CD14-positive monocyte (primary cell): ENCODE data around the gene MDP1. TPM values are rescaled to one million over a fixed set of nuclear protein-coding genes. Genes with fewer than 3 reads are reported as not detected.

Source experiments
- DNase-seq, 3 donors: peaks; one replicate each; pipeline ENCODE4 v3.0.0-alpha.2; 2011 to 2022
- H2AFZ ChIP-seq: 2 replicates; pipeline ENCODE4 v1.6.0; 2012; ENCODE audit warnings: mild to moderate bottlenecking, low read depth, low read length, inconsistent platforms; ENCODE audit not compliant: insufficient read depth, poor library complexity, severe bottlenecking
- H3K27ac ChIP-seq, 2 donors: 1 replicate in 1 of 2; 2 replicates in 1 of 2; pipeline ENCODE4 v1.5.1; 2012 to 2013; ENCODE audit warnings: low read length in 2 of 2, control low read depth in 1 of 2, inconsistent platforms in 1 of 2, low read depth in 1 of 2, mild to moderate bottlenecking in 1 of 2
- H3K27me3 ChIP-seq, 2 donors: one replicate each; pipeline versions ENCODE4 v1.6.0 to v1.6.1; 2011 to 2013; ENCODE audit warnings: low read length in 2 of 2; ENCODE audit not compliant: control insufficient read depth in 2 of 2, insufficient read depth in 2 of 2
- H3K36me3 ChIP-seq, 2 donors: replicated peaks in 1 of 2; 1 replicate in 1 of 2; 2 replicates in 1 of 2; pipeline versions ENCODE4 v1.5.1 to v1.6.1; 2012 to 2013; ENCODE audit warnings: low read length in 2 of 2, control low read depth in 1 of 2, inconsistent platforms in 1 of 2, mild to moderate bottlenecking in 1 of 2; ENCODE audit not compliant: insufficient read depth in 2 of 2, control insufficient read depth in 1 of 2
- H3K4me1 ChIP-seq, 2 donors: 1 replicate in 1 of 2; 2 replicates in 1 of 2; pipeline versions ENCODE4 v1.5.1 to v1.6.1; 2012 to 2013; ENCODE audit warnings: low read length in 2 of 2, control low read depth in 1 of 2, inconsistent platforms in 1 of 2, mild to moderate bottlenecking in 1 of 2, moderate library complexity in 1 of 2; ENCODE audit not compliant: insufficient read depth in 2 of 2, control insufficient read depth in 1 of 2
- H3K4me2 ChIP-seq: replicated peaks from 2 replicates; pipeline ENCODE3; 2012; ENCODE audit warnings: low read length, moderate library complexity, mild to moderate bottlenecking; ENCODE audit not compliant: poor library complexity, severe bottlenecking; ENCODE audit errors: extremely low read depth
- H3K4me3 ChIP-seq, 3 experiments: fragments of 200-600 bp in 1 of 3; sonication (generic) in 1 of 3; replicated peaks in 1 of 3; 1 replicate in 2 of 3; 2 replicates in 1 of 3; pipeline ENCODE4 v1.5.1; 2011 to 2013; ENCODE audit warnings: low read length in 3 of 3, mild to moderate bottlenecking in 3 of 3, control low read depth in 2 of 3, low read depth in 2 of 3, inconsistent platforms in 1 of 3, moderate library complexity in 1 of 3
- H3K79me2 ChIP-seq: 2 replicates; pipeline ENCODE4 v1.6.0; 2012; ENCODE audit warnings: mild to moderate bottlenecking, control low read depth, inconsistent platforms, low read length, moderate library complexity; ENCODE audit not compliant: insufficient read depth
- H3K9ac ChIP-seq: 2 replicates; pipeline ENCODE4 v1.6.0; 2017; ENCODE audit warnings: low read length, mild to moderate bottlenecking; ENCODE audit not compliant: insufficient read depth, poor library complexity, severe bottlenecking
- H3K9me3 ChIP-seq, 2 donors: replicated peaks in 1 of 2; 1 replicate in 1 of 2; 2 replicates in 1 of 2; pipeline versions ENCODE4 v1.5.1 to v1.6.1; 2012 to 2013; ENCODE audit warnings: low read length in 2 of 2, control low read depth in 1 of 2; ENCODE audit not compliant: control insufficient read depth in 1 of 2, insufficient read depth in 1 of 2
- H4K20me1 ChIP-seq: 2 replicates; pipeline ENCODE4 v1.6.0; 2012; ENCODE audit warnings: mild to moderate bottlenecking, low read length, control low read depth, moderate library complexity; ENCODE audit not compliant: insufficient read depth
- H3K27ac Mint-ChIP-seq, 7 donors: one replicate each; pipeline ENCODE4 v1.8.0; 2020; ENCODE audit warnings: mild to moderate bottlenecking in 7 of 7, mixed read lengths in 7 of 7, moderate library complexity in 6 of 7, inconsistent platforms in 2 of 7
- H3K27me3 Mint-ChIP-seq, 3 donors: one replicate each; pipeline ENCODE4 v1.8.0; 2021 to 2022; ENCODE audit warnings: low read depth in 3 of 3, mild to moderate bottlenecking in 3 of 3, mixed read lengths in 3 of 3, moderate library complexity in 3 of 3, inconsistent platforms in 1 of 3
- H3K36me3 Mint-ChIP-seq, 2 donors: one replicate each; pipeline ENCODE4 v1.8.0; 2020; ENCODE audit warnings: mixed read lengths in 2 of 2, inconsistent platforms in 1 of 2, mild to moderate bottlenecking in 1 of 2
- H3K4me1 Mint-ChIP-seq: one replicate; pipeline ENCODE4 v1.8.0; 2020; ENCODE audit warnings: mild to moderate bottlenecking, mixed read lengths
- H3K4me3 Mint-ChIP-seq, 2 donors: one replicate each; pipeline ENCODE4 v1.8.0; 2020; ENCODE audit warnings: mild to moderate bottlenecking in 2 of 2, mixed read lengths in 2 of 2, moderate library complexity in 1 of 2
- H3K9me3 Mint-ChIP-seq, 7 donors: one replicate each; pipeline ENCODE4 v1.8.0; 2020 to 2022; ENCODE audit warnings: mixed read lengths in 7 of 7, mild to moderate bottlenecking in 6 of 7, moderate library complexity in 6 of 7, inconsistent platforms in 2 of 7
- WGBS: methylation state at CpG from one replicate; pipeline ENCODE4 v1.1.5; 2013; ENCODE audit warnings: missing lambda C conversion rate; ENCODE audit not compliant: insufficient coverage; 5-methylcytosine and 5-hydroxymethylcytosine counted together
- intact Hi-C, 2 donors: fragments of 100-400 bp; cut with micrococcal nuclease; formaldehyde crosslinking; loops; one replicate each; pipeline versions ENCODE4 v1.15.0 to v1.15.1; 2023
- polyA plus RNA-seq, 3 donors: library from polyadenylated mRNA; depleted of rRNA in 1 of 3; unstranded in 2 of 3; stranded (reverse) in 1 of 3; fragments of 300-500 nt in 2 of 3; fragments of >200 nt in 1 of 3; fragmentation: Illumina TruSeq in 2 of 3; gene quantifications; 1 replicate in 2 of 3; 2 replicates in 1 of 3; pipeline ENCODE4 v1.2.3, GENCODE V29; 2012 to 2021
- TF ChIP-seq, protein P1 (sequence below): fragments of 200-600 bp; IDR thresholded peaks from one replicate; pipeline ENCODE4 v1.8.0; 2022; ENCODE audit warnings: antibody characterized with exemption, mild to moderate bottlenecking

The MDP1 gene
- polyA plus RNA-seq, 3 donors, result 17.5 to 49.6 (median 37.5) TPM

DNA sequence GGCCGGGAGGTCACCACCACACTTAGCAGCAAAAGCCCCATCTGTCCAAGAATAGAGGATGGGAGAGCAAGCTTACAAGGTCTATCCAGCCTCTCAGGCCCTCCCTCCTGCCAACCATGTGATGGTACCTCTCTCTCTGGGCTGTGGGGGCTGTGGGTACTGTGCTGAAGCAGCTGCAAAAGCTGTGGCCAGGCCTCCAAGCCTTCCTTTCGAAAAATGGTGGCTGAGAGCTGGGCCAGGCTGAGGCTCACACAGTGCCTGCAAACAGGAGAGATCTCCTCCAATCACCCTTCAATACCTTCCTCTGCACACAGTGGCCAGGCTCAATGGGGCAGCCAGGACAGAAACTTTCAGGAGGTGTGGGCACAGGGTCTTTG is 28.3 kb downstream of the MDP1 start:
- Mint-ChIP-seq H3K4me3 (peak overlapping the region in 1 of 2 donors; percentile 83), H3K4me1 (peaks cover 25% of the 10 kb centered on the region), H3K27ac (peak overlapping the region in 2 of 7 donors; percentile 41 to 95), H3K9me3 (no peaks in the 10 kb centered on the region), H3K36me3 (peaks cover 51 to 67% of the 10 kb centered on the region in 2 donors), H3K27me3 (peaks cover 0 to 3% (median 1%) of the 10 kb centered on the region in 3 donors)
- Histone ChIP-seq H3K27ac (no peak overlapping the region), H3K36me3 (peaks cover 25 to 64% of the 10 kb centered on the region in 2 donors), H3K9ac (no peak overlapping the region), H3K4me2 (peak overlapping the region; percentile 97), H3K4me1 (peaks cover 18 to 21% of the 10 kb centered on the region in 2 donors), H3K79me2 (peaks cover 14% of the 10 kb centered on the region), H3K27me3 (no peaks in the 10 kb centered on the region), H2AFZ (peak overlapping the region; percentile 79), H3K9me3 (no peaks in the 10 kb centered on the region), H4K20me1 (no peaks in the 10 kb centered on the region), H3K4me3 (peak overlapping the region in 1 of 3 experiments; percentile 79)
- DNase-seq, result no peak
- no CpG with 5 or more reads among the region's 2 CpGs for WGBS
- intact Hi-C loops, result no loop called here
- TF ChIP-seq, protein P1, sequence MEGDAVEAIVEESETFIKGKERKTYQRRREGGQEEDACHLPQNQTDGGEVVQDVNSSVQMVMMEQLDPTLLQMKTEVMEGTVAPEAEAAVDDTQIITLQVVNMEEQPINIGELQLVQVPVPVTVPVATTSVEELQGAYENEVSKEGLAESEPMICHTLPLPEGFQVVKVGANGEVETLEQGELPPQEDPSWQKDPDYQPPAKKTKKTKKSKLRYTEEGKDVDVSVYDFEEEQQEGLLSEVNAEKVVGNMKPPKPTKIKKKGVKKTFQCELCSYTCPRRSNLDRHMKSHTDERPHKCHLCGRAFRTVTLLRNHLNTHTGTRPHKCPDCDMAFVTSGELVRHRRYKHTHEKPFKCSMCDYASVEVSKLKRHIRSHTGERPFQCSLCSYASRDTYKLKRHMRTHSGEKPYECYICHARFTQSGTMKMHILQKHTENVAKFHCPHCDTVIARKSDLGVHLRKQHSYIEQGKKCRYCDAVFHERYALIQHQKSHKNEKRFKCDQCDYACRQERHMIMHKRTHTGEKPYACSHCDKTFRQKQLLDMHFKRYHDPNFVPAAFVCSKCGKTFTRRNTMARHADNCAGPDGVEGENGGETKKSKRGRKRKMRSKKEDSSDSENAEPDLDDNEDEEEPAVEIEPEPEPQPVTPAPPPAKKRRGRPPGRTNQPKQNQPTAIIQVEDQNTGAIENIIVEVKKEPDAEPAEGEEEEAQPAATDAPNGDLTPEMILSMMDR, result no peak

DNA sequence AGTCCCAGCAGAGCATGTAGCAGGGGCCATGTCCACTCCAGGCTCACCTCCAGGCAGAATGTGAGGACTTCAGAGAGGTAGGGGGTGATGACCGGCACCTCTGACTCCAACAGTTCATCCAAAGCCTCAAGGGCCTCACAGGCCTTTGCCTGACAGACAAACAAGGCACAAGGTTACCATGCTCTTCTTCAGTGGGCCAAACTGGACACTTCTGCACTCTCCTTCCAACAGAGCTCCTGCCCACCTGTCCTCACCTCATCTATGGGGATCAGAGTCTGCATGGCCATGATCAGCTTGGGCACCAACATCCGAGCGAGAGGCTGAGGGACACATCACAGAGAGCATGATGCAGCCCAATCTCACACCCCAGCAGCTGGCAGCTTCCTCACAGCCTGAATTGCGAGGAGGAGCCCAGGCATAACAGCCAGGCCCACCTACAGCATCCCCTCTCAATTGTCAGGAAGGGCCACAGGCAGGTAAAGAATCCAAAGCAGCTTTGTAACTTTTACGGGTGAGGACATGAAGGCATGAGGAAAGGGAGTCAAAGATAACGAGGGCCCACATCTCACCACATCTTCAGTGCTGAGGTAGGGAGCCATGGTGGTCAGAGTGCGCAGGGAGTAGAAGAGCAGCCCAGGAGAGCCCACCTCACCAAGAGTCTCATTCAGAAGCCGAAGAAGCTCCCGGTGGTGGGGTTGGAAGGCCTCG is 28.9 kb downstream of the MDP1 start:
- peaks cover 24% of the 10 kb centered on the region for H3K4me1 Mint-ChIP-seq
- peaks cover 50 to 67% of the 10 kb centered on the region in 2 donors for H3K36me3 Mint-ChIP-seq
- no peaks in the 10 kb centered on the region for H4K20me1 ChIP-seq
- no peak overlapping the region for H3K4me2 ChIP-seq
- H3K27ac Mint-ChIP-seq, result peak overlapping the region in 3 of 7 donors; percentile 41 to 73 (median 60)
- no peak overlapping the region for H3K4me3 ChIP-seq
- H3K9me3 ChIP-seq, result no peaks in the 10 kb centered on the region
- no peak overlapping the region for H3K4me3 Mint-ChIP-seq
- no peaks in the 10 kb centered on the region for H3K27me3 ChIP-seq
- TF ChIP-seq, protein P1, result no peak
- no peak overlapping the region for H2AFZ ChIP-seq
- H3K4me1 ChIP-seq, result peaks cover 18 to 21% of the 10 kb centered on the region in 2 donors
- no peak overlapping the region for H3K27ac ChIP-seq
- H3K9me3 Mint-ChIP-seq, result no peaks in the 10 kb centered on the region
- peaks cover 24 to 64% of the 10 kb centered on the region in 2 donors for H3K36me3 ChIP-seq
- DNase-seq, result no peak
- peaks cover 0 to 3% (median 1%) of the 10 kb centered on the region in 3 donors for H3K27me3 Mint-ChIP-seq
- peaks cover 9% of the 10 kb centered on the region for H3K79me2 ChIP-seq
- 87% methylated on average over 2 of the region's 10 CpGs for WGBS
- intact Hi-C loops, result no loop called here
- no peak overlapping the region for H3K9ac ChIP-seq
